ENCODE data around the gene TMEM40.
A peak's percentile ranks its signal among the peaks of the same experiment; 100 is the strongest.

The TMEM40 gene

DNA sequence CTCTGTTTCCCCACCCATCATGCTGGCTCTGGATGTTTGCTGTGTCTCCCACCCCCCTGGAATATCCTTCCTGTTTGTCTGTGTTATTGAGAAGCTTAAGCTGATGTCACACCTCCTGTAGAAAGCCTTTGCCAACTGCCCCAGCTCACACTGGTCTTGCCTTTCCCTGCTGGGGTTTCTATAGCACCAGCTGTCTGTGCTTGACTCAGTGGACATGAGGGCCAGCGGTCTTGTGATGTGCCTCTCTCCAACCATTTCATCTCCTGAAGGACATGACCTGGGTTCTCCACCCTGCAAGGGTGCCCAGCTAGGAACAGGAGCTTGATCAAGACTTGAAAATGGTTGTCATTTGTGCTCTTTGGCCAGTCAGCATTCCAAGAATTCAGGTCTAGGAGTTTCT lies 14.7 kb downstream of the TMEM40 start:
- no peaks in the 10 kb centered on the region for H3K27me3 ChIP-seq (ENCODE audit: control insufficient read depth, low read length)
- no peaks in the 10 kb centered on the region for H3K9me3 ChIP-seq (ENCODE audit: control insufficient read depth, insufficient read depth, low read length)
- H3K4me1 ChIP-seq (ENCODE audit: control insufficient read depth, low read length), result peaks cover 38% of the 10 kb centered on the region
- no peak overlapping the region for H3K4me2 ChIP-seq (ENCODE audit: low read length)
- no peak overlapping the region for H3K27ac ChIP-seq (ENCODE audit: low read depth, low read length)
- TF ChIP-seq EZH2phosphoT487 (IDR thresholded peaks at IDR 0.05; ENCODE audit: borderline replicate concordance, low read length), result no peak
- TF ChIP-seq, protein P1, sequence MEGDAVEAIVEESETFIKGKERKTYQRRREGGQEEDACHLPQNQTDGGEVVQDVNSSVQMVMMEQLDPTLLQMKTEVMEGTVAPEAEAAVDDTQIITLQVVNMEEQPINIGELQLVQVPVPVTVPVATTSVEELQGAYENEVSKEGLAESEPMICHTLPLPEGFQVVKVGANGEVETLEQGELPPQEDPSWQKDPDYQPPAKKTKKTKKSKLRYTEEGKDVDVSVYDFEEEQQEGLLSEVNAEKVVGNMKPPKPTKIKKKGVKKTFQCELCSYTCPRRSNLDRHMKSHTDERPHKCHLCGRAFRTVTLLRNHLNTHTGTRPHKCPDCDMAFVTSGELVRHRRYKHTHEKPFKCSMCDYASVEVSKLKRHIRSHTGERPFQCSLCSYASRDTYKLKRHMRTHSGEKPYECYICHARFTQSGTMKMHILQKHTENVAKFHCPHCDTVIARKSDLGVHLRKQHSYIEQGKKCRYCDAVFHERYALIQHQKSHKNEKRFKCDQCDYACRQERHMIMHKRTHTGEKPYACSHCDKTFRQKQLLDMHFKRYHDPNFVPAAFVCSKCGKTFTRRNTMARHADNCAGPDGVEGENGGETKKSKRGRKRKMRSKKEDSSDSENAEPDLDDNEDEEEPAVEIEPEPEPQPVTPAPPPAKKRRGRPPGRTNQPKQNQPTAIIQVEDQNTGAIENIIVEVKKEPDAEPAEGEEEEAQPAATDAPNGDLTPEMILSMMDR (IDR thresholded peaks at IDR 0.05; ENCODE audit: low read depth, low read length, poor library complexity, severe bottlenecking), result no peak
- H4K20me1 ChIP-seq (ENCODE audit: control insufficient read depth, insufficient read depth, low read depth, low read length), result no peaks in the 10 kb centered on the region
- no peak overlapping the region for H3K4me3 ChIP-seq (ENCODE audit: low read length)
- H3K36me3 ChIP-seq (ENCODE audit: control insufficient read depth, low read length), result no peaks in the 10 kb centered on the region
- no peaks in the 10 kb centered on the region for H3K79me2 ChIP-seq (ENCODE audit: control insufficient read depth, low read length)
- no peaks in the 10 kb centered on the region for H3K9me2 ChIP-seq (replicated peaks; ENCODE audit: control insufficient read depth, low read length)
- no peaks in the 10 kb centered on the region for H3F3A ChIP-seq (ENCODE audit: control insufficient read depth, insufficient read depth)

DNA sequence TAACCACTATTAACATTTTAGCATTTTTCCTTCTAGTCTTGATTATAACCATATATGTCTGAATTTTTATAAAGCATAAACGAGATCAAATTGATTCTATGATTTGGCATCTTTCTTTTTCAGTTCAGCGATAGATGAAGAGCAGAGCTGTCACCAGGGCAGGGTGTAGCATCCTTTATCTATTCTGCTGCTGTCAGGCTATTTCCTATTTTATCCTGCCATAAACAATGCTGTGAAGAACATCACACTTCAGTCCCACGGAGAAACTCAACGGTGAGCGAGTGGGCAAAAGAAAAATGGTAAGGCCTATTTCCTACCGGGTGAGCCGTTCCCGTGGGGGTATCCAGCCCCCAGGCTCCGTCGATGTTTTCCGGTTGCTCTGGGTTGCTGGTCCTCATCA lies 15.5 kb downstream of the TMEM40 start:
- Histone ChIP-seq H3K4me2 (ENCODE audit: low read length) (no peak overlapping the region), H3K4me3 (ENCODE audit: low read length) (no peak overlapping the region), H3K27me3 (ENCODE audit: control insufficient read depth, low read length) (no peaks in the 10 kb centered on the region), H3K79me2 (ENCODE audit: control insufficient read depth, low read length) (no peaks in the 10 kb centered on the region), H3F3A (ENCODE audit: control insufficient read depth, insufficient read depth) (no peaks in the 10 kb centered on the region), H3K36me3 (ENCODE audit: control insufficient read depth, low read length) (no peaks in the 10 kb centered on the region), H3K27ac (ENCODE audit: low read depth, low read length) (no peak overlapping the region), H3K9me2 (replicated peaks; ENCODE audit: control insufficient read depth, low read length) (no peaks in the 10 kb centered on the region), H3K4me1 (ENCODE audit: control insufficient read depth, low read length) (peaks cover 31% of the 10 kb centered on the region), H3K9me3 (ENCODE audit: control insufficient read depth, insufficient read depth, low read length) (no peaks in the 10 kb centered on the region), H4K20me1 (ENCODE audit: control insufficient read depth, insufficient read depth, low read depth, low read length) (no peaks in the 10 kb centered on the region)
- TF ChIP-seq, protein P1 (IDR thresholded peaks at IDR 0.05; ENCODE audit: low read depth, low read length, poor library complexity, severe bottlenecking), result no peak
- no peak for TF ChIP-seq EZH2phosphoT487 (IDR thresholded peaks at IDR 0.05; ENCODE audit: borderline replicate concordance, low read length)

DNA sequence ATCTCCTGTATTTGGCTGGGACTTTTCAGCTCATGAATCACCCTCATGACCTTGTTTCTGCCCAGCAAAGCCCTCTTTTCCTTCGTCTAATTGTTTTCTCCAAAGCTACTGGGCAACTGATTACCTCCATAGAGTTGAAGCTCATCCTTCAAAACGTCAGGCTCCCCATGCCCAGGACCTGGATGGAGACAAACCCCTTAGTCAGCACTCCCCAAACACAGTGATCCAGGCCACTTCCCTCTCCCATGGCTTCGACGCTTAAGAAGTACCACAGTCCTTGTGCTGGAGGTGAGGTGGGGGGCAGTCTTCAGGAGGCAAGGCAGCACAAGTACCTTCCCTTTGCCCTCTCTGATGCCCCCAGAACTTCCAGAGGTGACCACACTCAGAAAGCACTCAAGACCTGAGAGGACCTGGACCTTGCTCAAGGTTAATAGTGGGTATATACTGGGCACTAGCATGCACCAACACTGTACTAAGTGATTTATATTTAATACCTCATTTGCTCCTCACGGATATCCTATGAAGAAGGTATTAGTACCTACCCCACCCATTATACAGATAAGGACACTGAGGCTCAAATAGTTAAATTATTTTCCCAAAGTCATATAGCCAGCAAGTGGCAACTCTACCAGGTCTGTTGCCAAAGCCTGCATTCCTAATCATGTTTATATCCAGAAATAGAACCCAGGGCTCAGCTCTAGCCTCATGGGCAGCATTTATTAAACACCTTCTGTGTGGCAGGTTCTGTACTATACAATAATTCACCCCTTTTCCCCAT lies 16.5 kb downstream of the TMEM40 start:
- Histone ChIP-seq H3K27me3 (ENCODE audit: control insufficient read depth, low read length) (no peaks in the 10 kb centered on the region), H3K4me2 (ENCODE audit: low read length) (no peak overlapping the region), H3K79me2 (ENCODE audit: control insufficient read depth, low read length) (no peaks in the 10 kb centered on the region), H3K27ac (ENCODE audit: low read depth, low read length) (no peak overlapping the region), H3K9me2 (replicated peaks; ENCODE audit: control insufficient read depth, low read length) (no peaks in the 10 kb centered on the region), H3K4me3 (ENCODE audit: low read length) (no peak overlapping the region), H4K20me1 (ENCODE audit: control insufficient read depth, insufficient read depth, low read depth, low read length) (no peaks in the 10 kb centered on the region), H3K9me3 (ENCODE audit: control insufficient read depth, insufficient read depth, low read length) (no peaks in the 10 kb centered on the region), H3K36me3 (ENCODE audit: control insufficient read depth, low read length) (no peaks in the 10 kb centered on the region), H3K4me1 (ENCODE audit: control insufficient read depth, low read length) (peaks cover 26% of the 10 kb centered on the region), H3F3A (ENCODE audit: control insufficient read depth, insufficient read depth) (no peaks in the 10 kb centered on the region)
- TF ChIP-seq EZH2phosphoT487 (IDR thresholded peaks at IDR 0.05; ENCODE audit: borderline replicate concordance, low read length), result no peak

DNA sequence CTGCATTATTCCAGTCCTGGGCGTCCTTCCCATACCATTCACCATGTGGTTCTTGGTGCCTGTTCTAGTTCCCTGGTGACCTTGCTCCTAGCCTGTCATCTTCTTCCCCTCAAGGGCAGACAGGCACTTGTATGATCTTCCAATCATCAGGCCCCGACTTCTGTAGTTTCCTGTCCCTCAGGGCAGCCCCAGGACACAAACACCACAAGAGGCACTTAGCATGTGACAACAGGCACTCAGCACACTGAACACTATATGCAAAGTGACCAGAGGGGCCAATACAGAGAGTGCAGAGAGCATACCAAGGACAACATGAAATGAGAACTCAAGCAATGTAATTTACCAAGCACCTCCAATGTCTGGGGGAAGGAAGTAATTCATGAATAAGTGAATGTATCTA lies 17.9 kb downstream of the TMEM40 start:
- H3F3A ChIP-seq (ENCODE audit: control insufficient read depth, insufficient read depth), result no peaks in the 10 kb centered on the region
- no peaks in the 10 kb centered on the region for H4K20me1 ChIP-seq (ENCODE audit: control insufficient read depth, insufficient read depth, low read depth, low read length)
- H3K27me3 ChIP-seq (ENCODE audit: control insufficient read depth, low read length), result no peaks in the 10 kb centered on the region
- no peaks in the 10 kb centered on the region for H3K9me3 ChIP-seq (ENCODE audit: control insufficient read depth, insufficient read depth, low read length)
- TF ChIP-seq, protein P1 (IDR thresholded peaks at IDR 0.05; ENCODE audit: low read depth, low read length, poor library complexity, severe bottlenecking), result no peak
- TF ChIP-seq EZH2phosphoT487 (IDR thresholded peaks at IDR 0.05; ENCODE audit: borderline replicate concordance, low read length), result no peak
- no peak overlapping the region for H3K4me3 ChIP-seq (ENCODE audit: low read length)
- H3K4me1 ChIP-seq (ENCODE audit: control insufficient read depth, low read length), result peaks cover 23% of the 10 kb centered on the region
- no peaks in the 10 kb centered on the region for H3K9me2 ChIP-seq (replicated peaks; ENCODE audit: control insufficient read depth, low read length)
- H3K27ac ChIP-seq (ENCODE audit: low read depth, low read length), result no peak overlapping the region
- H3K79me2 ChIP-seq (ENCODE audit: control insufficient read depth, low read length), result no peaks in the 10 kb centered on the region
- peak overlapping the region; percentile 49 for H3K4me2 ChIP-seq (ENCODE audit: low read length)
- no peaks in the 10 kb centered on the region for H3K36me3 ChIP-seq (ENCODE audit: control insufficient read depth, low read length)

Data from DOHH2 (cell line).